Testis (tissue), 3 donors: ENCODE measurements around the gene FAM120A. TPM values are rescaled to one million over a fixed set of nuclear protein-coding genes. Genes with fewer than 3 reads are reported as not detected.

Experiments used
- DNase-seq: peaks from one replicate; pipeline ENCODE4 v3.0.0-alpha.2; 2019
- H3K27ac ChIP-seq, 2 donors: fragments of 200-600 bp; sonication (generic); one replicate each; pipeline ENCODE4 v1.5.1; 2019
- H3K27me3 ChIP-seq: fragments of 200-600 bp; sonication (generic); one replicate; pipeline ENCODE4 v1.5.1; 2019
- H3K36me3 ChIP-seq: fragments of 200-600 bp; sonication (generic); one replicate; pipeline ENCODE4 v1.5.1; 2017; ENCODE audit warnings: low read depth; ENCODE audit errors: missing control alignments
- H3K4me1 ChIP-seq: fragments of 200-600 bp; sonication (generic); one replicate; pipeline ENCODE4 v1.5.1; 2019
- H3K4me3 ChIP-seq, 2 donors: fragments of 200-600 bp; sonication (generic); one replicate each; pipeline ENCODE4 v1.5.1; 2017 to 2019
- H3K9me3 ChIP-seq: fragments of 200-600 bp; sonication (generic); one replicate; pipeline ENCODE4 v1.5.1; 2017
- POLR2A ChIP-seq: fragments of 450-650 bp; IDR thresholded peaks from one replicate; pipeline ENCODE4 v1.6.1; 2017; ENCODE audit warnings: antibody characterized with exemption, mild to moderate bottlenecking, moderate library complexity
- WGBS, 2 donors: methylation state at CpG; one replicate each; pipeline ENCODE4 v1.1.5; 2018; 5-methylcytosine and 5-hydroxymethylcytosine counted together
- intact Hi-C: fragments of 100-400 bp; cut with DNase I; formaldehyde crosslinking; loops from one replicate; pipeline ENCODE4 v1.15.1; 2023; ENCODE audit warnings: low total_unique reads
- polyA plus RNA-seq: library from polyadenylated mRNA; stranded (reverse); fragments of 350-450 nt; fragmentation: Illumina TruSeq; extraction: RNeasy Lipid Tissue Mini Kit (QIAGEN cat#74804); gene quantifications from one replicate; pipeline ENCODE4 v1.2.3, GENCODE V29; 2014; ENCODE audit warnings: low read depth, low replicate concordance; ENCODE audit not compliant: insufficient read depth
- total RNA-seq, 2 donors: library from RNA; depleted of rRNA; stranded (reverse); fragments of >200 nt; gene quantifications; one replicate each; pipeline ENCODE4 v1.2.3, GENCODE V29; 2016
- TF ChIP-seq, protein P1 (sequence below), 3 experiments: fragments of 450-650 bp in 2 of 3; fragments of 200-600 bp in 1 of 3; sonication (generic) in 1 of 3; IDR thresholded peaks; one replicate each; pipeline ENCODE4 v1.5.1; 2016 to 2019; ENCODE audit warnings: antibody characterized with exemption in 3 of 3, mild to moderate bottlenecking in 2 of 3, moderate library complexity in 1 of 3

Gene FAM120A
- total and polyA plus RNA-seq, 3 donors from 2014 or later: 39.3 to 81.5 (median 73.9) TPM

GRCh38 chr9:93612052-93612795 is 160.7 kb downstream of the FAM120A start:
- no peaks in the 10 kb centered on the region for H3K4me1 ChIP-seq
- H3K4me3 ChIP-seq: no peak overlapping the region
- DNase-seq: no peak
- no peaks in the 10 kb centered on the region for H3K36me3 ChIP-seq
- 77 to 90% methylated on average over 2 of the region's 2 CpGs for WGBS, 2 donors
- TF ChIP-seq POLR2A: no peak
- TF ChIP-seq, protein P1, sequence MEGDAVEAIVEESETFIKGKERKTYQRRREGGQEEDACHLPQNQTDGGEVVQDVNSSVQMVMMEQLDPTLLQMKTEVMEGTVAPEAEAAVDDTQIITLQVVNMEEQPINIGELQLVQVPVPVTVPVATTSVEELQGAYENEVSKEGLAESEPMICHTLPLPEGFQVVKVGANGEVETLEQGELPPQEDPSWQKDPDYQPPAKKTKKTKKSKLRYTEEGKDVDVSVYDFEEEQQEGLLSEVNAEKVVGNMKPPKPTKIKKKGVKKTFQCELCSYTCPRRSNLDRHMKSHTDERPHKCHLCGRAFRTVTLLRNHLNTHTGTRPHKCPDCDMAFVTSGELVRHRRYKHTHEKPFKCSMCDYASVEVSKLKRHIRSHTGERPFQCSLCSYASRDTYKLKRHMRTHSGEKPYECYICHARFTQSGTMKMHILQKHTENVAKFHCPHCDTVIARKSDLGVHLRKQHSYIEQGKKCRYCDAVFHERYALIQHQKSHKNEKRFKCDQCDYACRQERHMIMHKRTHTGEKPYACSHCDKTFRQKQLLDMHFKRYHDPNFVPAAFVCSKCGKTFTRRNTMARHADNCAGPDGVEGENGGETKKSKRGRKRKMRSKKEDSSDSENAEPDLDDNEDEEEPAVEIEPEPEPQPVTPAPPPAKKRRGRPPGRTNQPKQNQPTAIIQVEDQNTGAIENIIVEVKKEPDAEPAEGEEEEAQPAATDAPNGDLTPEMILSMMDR (IDR thresholded peaks at IDR 0.05): no peak
- intact Hi-C loops: no loop called here
- no peaks in the 10 kb centered on the region for H3K27me3 ChIP-seq
- H3K9me3 ChIP-seq: no peaks in the 10 kb centered on the region
- H3K27ac ChIP-seq: no peak overlapping the region

GRCh38 chr9:93612796-93613154 is 161.3 kb downstream of the FAM120A start:
- Histone ChIP-seq H3K4me3 (no peak overlapping the region), H3K27me3 (no peaks in the 10 kb centered on the region), H3K36me3 (no peaks in the 10 kb centered on the region), H3K4me1 (no peaks in the 10 kb centered on the region), H3K9me3 (no peaks in the 10 kb centered on the region), H3K27ac (no peak overlapping the region)
- WGBS, 2 donors: 72 to 81% methylated on average over 5 of the region's 5 CpGs
- intact Hi-C loops: no loop called here
- TF ChIP-seq POLR2A: no peak
- TF ChIP-seq, protein P1 (IDR thresholded peaks at IDR 0.05): no peak
- DNase-seq: no peak

DNA sequence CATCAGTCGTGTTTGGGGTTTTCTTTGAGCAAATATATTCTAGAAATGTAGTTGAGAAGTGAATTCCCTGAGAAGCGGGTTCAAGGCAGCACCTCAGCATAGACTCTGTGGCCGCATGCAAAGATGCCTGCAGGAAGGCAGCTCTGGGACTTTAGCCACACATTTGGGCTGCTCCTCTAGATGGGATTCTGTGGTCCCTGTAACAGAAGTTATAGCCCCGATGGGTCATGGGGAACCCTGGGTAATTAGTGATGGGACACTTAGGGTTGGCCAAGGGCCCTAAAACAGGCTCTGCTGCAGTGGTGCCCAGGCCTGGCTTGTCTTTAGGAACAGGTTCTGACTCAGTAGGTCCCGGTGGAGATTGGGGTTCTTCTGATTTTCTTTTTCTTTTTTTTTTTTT is 161.7 kb downstream of the FAM120A start:
- no peaks in the 10 kb centered on the region for H3K27me3 ChIP-seq
- TF ChIP-seq POLR2A: no peak
- TF ChIP-seq, protein P1 (IDR thresholded peaks at IDR 0.05): no peak
- H3K27ac ChIP-seq: no peak overlapping the region
- H3K36me3 ChIP-seq: no peaks in the 10 kb centered on the region
- 95 to 96% methylated on average over 4 to 5 of the region's 5 CpGs for WGBS, 2 donors
- H3K4me3 ChIP-seq: no peak overlapping the region
- H3K4me1 ChIP-seq: no peaks in the 10 kb centered on the region
- no peak for DNase-seq
- intact Hi-C loops: no loop called here
- no peaks in the 10 kb centered on the region for H3K9me3 ChIP-seq

DNA sequence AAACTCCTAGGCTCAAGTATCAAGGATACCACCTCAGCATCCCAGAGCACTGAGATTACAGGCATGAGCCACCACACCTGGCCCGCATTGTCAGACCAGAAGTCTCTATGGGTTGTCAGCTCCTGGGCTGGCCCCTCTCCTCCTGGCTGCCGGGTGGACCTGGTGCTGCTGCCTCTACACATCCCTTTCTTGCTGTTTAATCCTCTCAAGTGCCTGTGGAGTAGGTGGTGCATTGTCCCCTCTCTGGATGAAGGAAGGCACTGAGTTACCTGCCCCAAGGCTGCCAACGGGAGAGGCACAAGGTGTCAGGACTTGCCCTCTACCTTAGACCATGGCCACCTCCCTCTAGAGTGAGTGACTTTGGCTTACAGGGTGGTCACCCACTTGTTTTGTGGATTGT is 162.3 kb downstream of the FAM120A start:
- no peaks in the 10 kb centered on the region for H3K9me3 ChIP-seq
- WGBS, 2 donors: 44 to 96% methylated on average over 2 to 3 of the region's 3 CpGs
- no peak for DNase-seq
- no peaks in the 10 kb centered on the region for H3K36me3 ChIP-seq
- H3K27ac ChIP-seq: no peak overlapping the region
- H3K4me1 ChIP-seq: no peaks in the 10 kb centered on the region
- H3K27me3 ChIP-seq: no peaks in the 10 kb centered on the region
- intact Hi-C loops: no loop called here
- no peak for TF ChIP-seq POLR2A
- TF ChIP-seq, protein P1 (IDR thresholded peaks at IDR 0.05): no peak
- H3K4me3 ChIP-seq: no peak overlapping the region
